ENCODE data around the gene POLR1E.

DNA sequence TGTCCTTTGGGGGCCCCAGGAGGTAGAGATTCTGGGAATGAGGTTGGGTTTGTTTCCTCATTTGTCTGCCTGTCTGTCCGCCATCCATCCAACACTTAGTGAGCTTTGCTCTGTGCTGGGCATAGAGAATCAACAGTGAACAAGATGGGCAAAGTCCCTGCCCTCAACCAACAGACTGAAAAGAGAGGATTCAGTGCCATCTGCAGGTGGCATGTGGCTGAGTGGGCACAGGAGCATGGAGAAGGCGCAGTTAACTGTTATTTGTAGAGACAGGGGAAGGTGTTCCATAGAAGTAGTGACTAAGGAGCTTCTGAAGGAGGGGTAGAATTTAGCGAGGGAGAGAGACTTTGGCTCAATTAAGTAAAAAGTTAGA is 23.1 kb downstream of the POLR1E start:
- TF ChIP-seq CTCF (IDR thresholded peaks at IDR 0.05) (no peak), EZH2phosphoT487 (IDR thresholded peaks at IDR 0.05) (no peak), EZH2 (IDR thresholded peaks at IDR 0.05) (no peak)
